GM23248 (cell line): ENCODE results near the gene ARMC8.

ENCODE experiments used
- EZH2 ChIP-seq: fragments of 200-600 bp; sonication (generic); IDR thresholded peaks from 2 replicates; pipeline ENCODE4 v1.6.1; 2018; ENCODE audit warnings: antibody characterized with exemption, mild to moderate bottlenecking; ENCODE audit not compliant: insufficient read depth, poor library complexity, severe bottlenecking
- EZH2phosphoT487 ChIP-seq: fragments of 200-600 bp; sonication (generic); IDR thresholded peaks from 2 replicates; pipeline ENCODE4 v1.6.1; 2018; ENCODE audit warnings: antibody characterized with exemption, moderate library complexity, mild to moderate bottlenecking, low read depth; ENCODE audit not compliant: insufficient read depth

DNA sequence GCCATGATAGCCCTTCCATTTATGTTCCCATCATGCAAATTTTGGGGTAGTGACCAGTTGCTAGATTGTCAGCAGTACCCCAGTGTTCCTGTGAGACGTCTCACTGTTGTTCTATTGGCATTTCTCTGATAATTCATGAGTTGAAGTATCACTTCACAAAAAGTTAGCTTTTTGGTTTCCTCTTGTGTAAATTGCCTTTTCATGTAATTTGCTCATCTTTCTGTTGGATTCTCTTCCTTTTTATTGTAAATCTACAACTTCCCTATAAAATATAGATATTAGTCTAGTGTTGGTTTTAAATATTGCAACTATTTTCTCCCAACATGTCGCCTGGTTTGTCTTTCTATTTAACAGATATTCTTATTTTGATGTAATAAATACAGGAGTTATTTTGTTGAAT, 47.4 kb upstream of the ARMC8 start:
- TF ChIP-seq EZH2phosphoT487 (no peak), EZH2 (no peak)
